ENCODE measurements around the gene BCDIN3D.

GRCh38 chr12:49806877-49807276, 36.0 kb downstream of the BCDIN3D start:
- TF ChIP-seq CTCF (IDR thresholded peaks at IDR 0.05; ENCODE audit: low read depth, low read length, missing input control) (no peak), REST (IDR thresholded peaks at IDR 0.05) (no peak), EGR1 (IDR thresholded peaks at IDR 0.05; ENCODE audit: low read depth in 2 of 2) (no peak), FOXA1 (IDR thresholded peaks at IDR 0.05) (no peak), YY1 (IDR thresholded peaks at IDR 0.05) (no peak), RAD21 (IDR thresholded peaks at IDR 0.05) (no peak), MAX (IDR thresholded peaks at IDR 0.05) (no peak), ZBTB33 (IDR thresholded peaks at IDR 0.05) (no peak), HNF4A (conservative IDR thresholded peaks at IDR 0.05) (no peak)
